Testis (tissue), 2 donors: ENCODE data around the gene ZNF317.

ENCODE experiments used
- POLR2A ChIP-seq: fragments of 450-650 bp; IDR thresholded peaks from one replicate; pipeline ENCODE4 v1.6.1; 2017; ENCODE audit warnings: antibody characterized with exemption, mild to moderate bottlenecking, moderate library complexity
- TF ChIP-seq, protein P1 (sequence below), 3 experiments: fragments of 450-650 bp in 2 of 3; fragments of 200-600 bp in 1 of 3; sonication (generic) in 1 of 3; IDR thresholded peaks; one replicate each; pipeline ENCODE4 v1.5.1; 2016 to 2019; ENCODE audit warnings: antibody characterized with exemption in 3 of 3, mild to moderate bottlenecking in 2 of 3, moderate library complexity in 1 of 3

DNA sequence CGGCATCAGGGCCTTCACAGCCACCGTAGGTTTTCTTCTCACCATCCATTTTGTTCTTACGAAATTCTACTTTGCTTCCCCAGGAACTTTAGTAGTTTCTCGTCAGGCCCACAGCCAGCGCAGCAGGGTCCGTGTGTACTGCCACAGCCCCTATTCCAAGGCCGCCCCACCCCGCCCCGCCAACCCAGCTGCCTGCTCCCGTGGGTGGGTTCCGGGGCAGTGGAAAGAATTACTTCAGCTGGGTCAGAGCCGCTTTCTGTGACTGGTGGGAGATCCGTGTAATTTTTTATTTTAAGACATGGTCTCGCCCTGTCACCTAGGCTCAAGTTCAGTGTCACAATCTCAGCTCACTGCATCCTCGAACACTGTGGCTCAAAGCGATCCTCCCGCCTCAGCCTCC is 42.8 kb downstream of the ZNF317 start:
- TF ChIP-seq, protein P1, sequence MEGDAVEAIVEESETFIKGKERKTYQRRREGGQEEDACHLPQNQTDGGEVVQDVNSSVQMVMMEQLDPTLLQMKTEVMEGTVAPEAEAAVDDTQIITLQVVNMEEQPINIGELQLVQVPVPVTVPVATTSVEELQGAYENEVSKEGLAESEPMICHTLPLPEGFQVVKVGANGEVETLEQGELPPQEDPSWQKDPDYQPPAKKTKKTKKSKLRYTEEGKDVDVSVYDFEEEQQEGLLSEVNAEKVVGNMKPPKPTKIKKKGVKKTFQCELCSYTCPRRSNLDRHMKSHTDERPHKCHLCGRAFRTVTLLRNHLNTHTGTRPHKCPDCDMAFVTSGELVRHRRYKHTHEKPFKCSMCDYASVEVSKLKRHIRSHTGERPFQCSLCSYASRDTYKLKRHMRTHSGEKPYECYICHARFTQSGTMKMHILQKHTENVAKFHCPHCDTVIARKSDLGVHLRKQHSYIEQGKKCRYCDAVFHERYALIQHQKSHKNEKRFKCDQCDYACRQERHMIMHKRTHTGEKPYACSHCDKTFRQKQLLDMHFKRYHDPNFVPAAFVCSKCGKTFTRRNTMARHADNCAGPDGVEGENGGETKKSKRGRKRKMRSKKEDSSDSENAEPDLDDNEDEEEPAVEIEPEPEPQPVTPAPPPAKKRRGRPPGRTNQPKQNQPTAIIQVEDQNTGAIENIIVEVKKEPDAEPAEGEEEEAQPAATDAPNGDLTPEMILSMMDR (IDR thresholded peaks at IDR 0.05), result no peak
- TF ChIP-seq POLR2A, result no peak
